Testis (tissue), 2 donors: ENCODE data around the gene RASA2.

ENCODE experiments used
- POLR2A ChIP-seq: fragments of 450-650 bp; IDR thresholded peaks from one replicate; pipeline ENCODE4 v1.6.1; 2017; ENCODE audit warnings: antibody characterized with exemption, mild to moderate bottlenecking, moderate library complexity
- TF ChIP-seq, protein P1 (sequence below), 3 experiments: fragments of 450-650 bp in 2 of 3; fragments of 200-600 bp in 1 of 3; sonication (generic) in 1 of 3; IDR thresholded peaks; one replicate each; pipeline ENCODE4 v1.5.1; 2016 to 2019; ENCODE audit warnings: antibody characterized with exemption in 3 of 3, mild to moderate bottlenecking in 2 of 3, moderate library complexity in 1 of 3

DNA sequence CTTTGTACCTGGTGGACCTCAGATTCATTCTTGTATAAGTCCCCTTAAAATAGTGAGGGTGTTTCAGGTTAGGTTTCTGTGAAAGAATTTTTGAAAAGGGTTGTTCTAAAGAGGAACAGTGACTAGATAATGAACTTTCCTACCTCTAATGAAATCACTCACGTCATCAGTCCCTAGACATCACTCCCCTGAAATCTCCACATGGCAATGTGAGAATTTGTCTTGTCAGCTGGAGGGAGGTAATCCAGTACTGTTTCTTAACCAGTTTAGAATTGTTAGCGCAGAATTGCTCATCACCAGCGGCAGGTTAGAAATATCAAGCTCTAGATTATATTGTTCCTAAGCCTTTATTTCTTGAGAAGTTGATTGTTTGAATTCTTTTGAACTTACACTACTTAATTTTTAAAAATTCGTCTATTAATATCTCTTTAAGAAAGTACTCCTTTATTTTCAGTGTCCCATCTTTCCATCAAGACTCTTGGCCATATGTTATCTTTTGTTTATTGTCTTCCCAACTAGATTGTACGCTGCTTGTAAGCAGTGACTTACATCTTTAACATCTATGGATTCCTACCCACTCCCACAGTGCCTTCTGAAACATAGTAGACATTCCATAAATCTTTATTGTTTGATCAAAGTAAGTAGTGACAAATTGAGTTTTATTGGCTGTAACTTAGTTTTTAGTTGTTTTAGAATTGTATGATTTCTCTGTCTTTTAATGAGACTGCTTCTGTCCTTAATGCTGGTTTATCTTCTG, 52.8 kb downstream of the RASA2 start:
- TF ChIP-seq, protein P1, sequence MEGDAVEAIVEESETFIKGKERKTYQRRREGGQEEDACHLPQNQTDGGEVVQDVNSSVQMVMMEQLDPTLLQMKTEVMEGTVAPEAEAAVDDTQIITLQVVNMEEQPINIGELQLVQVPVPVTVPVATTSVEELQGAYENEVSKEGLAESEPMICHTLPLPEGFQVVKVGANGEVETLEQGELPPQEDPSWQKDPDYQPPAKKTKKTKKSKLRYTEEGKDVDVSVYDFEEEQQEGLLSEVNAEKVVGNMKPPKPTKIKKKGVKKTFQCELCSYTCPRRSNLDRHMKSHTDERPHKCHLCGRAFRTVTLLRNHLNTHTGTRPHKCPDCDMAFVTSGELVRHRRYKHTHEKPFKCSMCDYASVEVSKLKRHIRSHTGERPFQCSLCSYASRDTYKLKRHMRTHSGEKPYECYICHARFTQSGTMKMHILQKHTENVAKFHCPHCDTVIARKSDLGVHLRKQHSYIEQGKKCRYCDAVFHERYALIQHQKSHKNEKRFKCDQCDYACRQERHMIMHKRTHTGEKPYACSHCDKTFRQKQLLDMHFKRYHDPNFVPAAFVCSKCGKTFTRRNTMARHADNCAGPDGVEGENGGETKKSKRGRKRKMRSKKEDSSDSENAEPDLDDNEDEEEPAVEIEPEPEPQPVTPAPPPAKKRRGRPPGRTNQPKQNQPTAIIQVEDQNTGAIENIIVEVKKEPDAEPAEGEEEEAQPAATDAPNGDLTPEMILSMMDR (IDR thresholded peaks at IDR 0.05) = no peak
- TF ChIP-seq POLR2A = no peak
